ENCODE results near the gene COL11A2. TPM values are rescaled to one million over a fixed set of nuclear protein-coding genes. Genes with fewer than 3 reads are reported as not detected.

The COL11A2 gene
- total RNA-seq, 1 experiment from 2014 or later, result 0.58 TPM

DNA sequence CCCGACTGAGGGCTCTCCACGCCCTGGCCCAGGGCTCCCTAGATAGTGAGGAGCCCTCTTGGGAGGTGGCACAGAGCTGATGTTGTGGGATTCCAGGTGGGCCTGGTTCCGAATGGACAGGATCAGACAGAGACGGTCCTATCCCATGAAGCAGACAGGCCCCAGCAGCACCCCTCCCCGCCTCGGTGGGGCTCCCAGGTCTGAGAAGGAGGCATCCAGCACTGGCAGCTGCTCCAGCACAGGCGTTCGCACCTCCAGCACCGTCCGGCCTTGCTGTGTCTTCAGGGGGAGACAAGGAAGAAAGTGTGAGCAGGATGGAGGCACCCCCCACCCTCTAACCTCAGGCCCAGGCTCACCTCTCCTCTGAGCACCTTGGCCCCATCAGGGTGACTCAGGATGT lies 28.7 kb downstream of the COL11A2 start:
- no peaks in the 10 kb centered on the region for H3K36me3 ChIP-seq (ENCODE audit: low read depth, low read length)
- no peak for ATAC-seq
- DNase-seq, result no peak
- BruUV-seq (replicated peaks), result no TSS peak
- no peak overlapping the region for H3K9ac ChIP-seq (ENCODE audit: low read length)
- H3K27ac ChIP-seq (ENCODE audit: low read length), result no peak overlapping the region
- peaks cover 18% of the 10 kb centered on the region for H3K4me1 ChIP-seq (ENCODE audit: insufficient read depth, low read length)
- ChIA-PET CTCF (no interaction called here), POLR2A (ENCODE audit: unreplicated experiment) (no interaction called here)
- H3K79me2 ChIP-seq (ENCODE audit: low read length), result no peaks in the 10 kb centered on the region
- H3F3A ChIP-seq (ENCODE audit: low read length, unreplicated experiment), result no peaks in the 10 kb centered on the region
- H2AFZ ChIP-seq (ENCODE audit: low read length), result no peak overlapping the region
- no peaks in the 10 kb centered on the region for H3K9me3 ChIP-seq (ENCODE audit: low read length)
- no peaks in the 10 kb centered on the region for H3K27me3 ChIP-seq (ENCODE audit: low read length)
- no peaks in the 10 kb centered on the region for H3K9me2 ChIP-seq (replicated peaks; ENCODE audit: low read length)
- intact Hi-C loops (cut with micrococcal nuclease), result loop anchor here (5.0 kb wide), 1 partner anchor 34 kb away; no protein-coding TSS in a partner anchor
- TF ChIP-seq CTCF (conservative IDR thresholded peaks at IDR 0.05; ENCODE audit: low read depth, low read length) (no peak), EZH2 (IDR thresholded peaks at IDR 0.05; ENCODE audit: low read length, unreplicated experiment) (no peak), EZH2phosphoT487 (IDR thresholded peaks at IDR 0.05; ENCODE audit: borderline replicate concordance, low read length) (no peak)
- H3K4me3 ChIP-seq (ENCODE audit: low read length), result no peak overlapping the region
- H4K20me1 ChIP-seq (ENCODE audit: low read length), result no peaks in the 10 kb centered on the region
- no peak overlapping the region for H3K4me2 ChIP-seq (ENCODE audit: low read length)

DNA sequence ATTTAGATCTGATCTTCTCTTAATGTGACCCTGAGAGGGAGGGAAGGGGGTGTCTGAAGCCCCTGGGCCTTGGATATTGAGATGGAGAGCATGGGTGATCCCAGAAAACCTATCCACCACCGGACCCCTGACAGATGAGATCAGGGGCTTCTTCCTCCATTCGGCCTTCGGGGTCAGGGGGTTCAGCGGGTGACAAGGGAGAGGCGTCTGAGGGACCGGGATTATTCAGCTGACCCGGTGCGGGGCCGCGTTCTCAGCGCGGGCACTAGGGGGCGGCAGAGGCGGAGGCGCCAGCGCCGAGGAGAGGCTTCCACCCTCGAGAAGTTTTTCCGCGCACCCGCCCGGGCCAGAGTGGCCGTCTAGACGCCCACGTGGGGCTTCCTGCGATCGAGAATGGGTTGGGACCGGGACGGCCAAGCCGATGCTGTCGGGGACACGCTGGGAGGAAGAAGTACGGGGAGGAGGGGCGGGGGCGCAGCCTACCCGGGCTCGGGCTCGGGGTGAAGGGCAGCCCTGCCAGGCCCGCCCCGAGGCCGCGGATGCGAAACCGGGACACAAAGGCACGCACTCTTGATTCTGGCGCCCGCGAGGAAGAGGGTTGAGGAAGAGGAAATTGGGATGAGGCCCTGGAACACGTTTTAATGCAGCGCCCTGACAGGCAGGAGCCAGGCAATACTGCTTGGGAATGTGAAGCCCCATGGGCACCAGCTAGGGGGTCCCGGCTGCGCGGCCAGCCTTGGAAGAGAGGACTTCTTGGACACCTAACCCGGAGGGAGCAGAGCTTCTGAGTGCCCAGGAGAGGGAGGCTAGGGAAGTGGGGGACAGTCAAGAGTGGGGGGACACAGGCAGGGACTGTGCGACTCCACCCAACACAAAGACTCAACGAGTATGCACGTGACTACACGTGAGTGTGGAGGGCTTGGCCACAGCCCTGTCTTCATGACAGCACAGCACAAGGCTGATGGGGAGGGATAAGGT lies 30.6 kb downstream of the COL11A2 start:
- Histone ChIP-seq H3K27me3 (ENCODE audit: low read length) (no peaks in the 10 kb centered on the region), H3K4me3 (ENCODE audit: low read length) (peak overlapping the region; percentile 69), H3K9ac (ENCODE audit: low read length) (peak overlapping the region; percentile 71), H3K4me1 (ENCODE audit: insufficient read depth, low read length) (peaks cover 18% of the 10 kb centered on the region), H3F3A (ENCODE audit: low read length, unreplicated experiment) (no peaks in the 10 kb centered on the region), H3K36me3 (ENCODE audit: low read depth, low read length) (no peaks in the 10 kb centered on the region), H3K4me2 (ENCODE audit: low read length) (peak overlapping the region; percentile 95), H3K27ac (ENCODE audit: low read length) (peak overlapping the region; percentile 38), H3K79me2 (ENCODE audit: low read length) (no peaks in the 10 kb centered on the region), H4K20me1 (ENCODE audit: low read length) (no peaks in the 10 kb centered on the region), H2AFZ (ENCODE audit: low read length) (peak overlapping the region; percentile 93), H3K9me2 (replicated peaks; ENCODE audit: low read length) (no peaks in the 10 kb centered on the region), H3K9me3 (ENCODE audit: low read length) (no peaks in the 10 kb centered on the region)
- POLR2A ChIA-PET (ENCODE audit: unreplicated experiment), result interaction anchor here (0.6 to 0.7 kb wide), 2 partner anchors 150 to 290 kb away, joined by 3 to 6 read pairs; no protein-coding TSS in a partner anchor
- no peak for TF ChIP-seq EZH2phosphoT487 (IDR thresholded peaks at IDR 0.05; ENCODE audit: borderline replicate concordance, low read length)
- peak; percentile 91 for TF ChIP-seq CTCF (conservative IDR thresholded peaks at IDR 0.05; ENCODE audit: low read depth, low read length)
- no TSS peak for BruUV-seq (replicated peaks)
- CTCF ChIA-PET, result interaction anchor here (0.9 kb wide), 1 partner anchor 86 kb away, joined by 3 read pairs; no protein-coding TSS in a partner anchor
- DNase-seq, result peak; percentile 75
- peak; percentile 81 for ATAC-seq
- intact Hi-C loops (cut with micrococcal nuclease), result loop anchor here (2.0 to 5.0 kb wide), 2 partner anchors 36 to 87 kb away; no protein-coding TSS in a partner anchor

Data from PC-3 (cell line).